Right renal cortex interstitium (tissue), 3 donors: ENCODE measurements around the gene ASPN. TPM values are rescaled to one million over a fixed set of nuclear protein-coding genes. Genes with fewer than 3 reads are reported as not detected.
"Not testable (repeated sequence)": the region's sequence is repeated elsewhere in the genome, so short reads cannot be mapped to it uniquely, and the experiment has no call there.

ENCODE experiments used
- DNase-seq, 3 donors: peaks; one replicate each; pipeline ENCODE4 v3.0.0-alpha.2; 2013; ENCODE audit warnings: low read depth in 3 of 3, low spot score in 2 of 3
- polyA plus RNA-seq, 3 donors: library from polyadenylated mRNA; unstranded; fragments of 120-200 nt; gene quantifications; one replicate each; pipeline ENCODE4 v1.2.1, GENCODE V29; 2013; ENCODE audit not compliant: insufficient read length in 3 of 3

Gene ASPN
- polyA plus RNA-seq, 3 donors: 10.2 to 16.4 (median 15.1) TPM

- DNase-seq: no peak
These were observed 58.7 kb downstream of the ASPN start for GRCh38 chr9:92423612-92424011.

GRCh38 chr9:92422611-92423338 is 59.5 kb downstream of the ASPN start:
- DNase-seq: no peak

- DNase-seq: no peak
These were observed 67.7 kb downstream of the ASPN start for GRCh38 chr9:92414566-92414965.

GRCh38 chr9:92411157-92411556 is 71.1 kb downstream of the ASPN start:
- not testable (repeated sequence) for DNase-seq

- no peak for DNase-seq
These were observed 73.4 kb downstream of the ASPN start for GRCh38 chr9:92408747-92409478.

GRCh38 chr9:92407818-92408217 is 74.5 kb downstream of the ASPN start:
- DNase-seq: no peak

GRCh38 chr9:92406477-92406876 is 75.8 kb downstream of the ASPN start:
- DNase-seq: no peak

Other genes with a start within 250 kb of the ASPN start
- gene IARS1, start 188.8 kb downstream of the ASPN start, polyA plus RNA-seq: 100 to 1,000 TPM; 102 to 112 (median 106) TPM
- 10 to 100 TPM; 43.4 to 48.7 (median 45.8) TPM for gene NOL8, start 157.2 kb downstream of the ASPN start, polyA plus RNA-seq
- gene CENPP, start 156.6 kb downstream of the ASPN start, polyA plus RNA-seq: 1 to 10 TPM; 5.7 to 7.7 (median 6.3) TPM
- 10 to 100 TPM; 34.0 to 55.2 (median 47.4) TPM for gene OGN, start 77.9 kb downstream of the ASPN start, polyA plus RNA-seq
- 1 to 10 TPM in 2 of 3 donors, under 1 TPM in 1; 0.41 to 1.5 (median 1.1) TPM for gene OMD, start 58.0 kb downstream of the ASPN start, polyA plus RNA-seq
- 10 to 100 TPM; 14.8 to 21.1 (median 16.1) TPM for gene ECM2, start 53.5 kb upstream of the ASPN start, polyA plus RNA-seq
- gene IPPK, start 187.6 kb upstream of the ASPN start, polyA plus RNA-seq: 10 to 100 TPM; 12.9 to 13.3 (median 13.3) TPM